Fibroblast of lung (primary cell): ENCODE results near the gene PRELP. TPM values are rescaled to one million over a fixed set of nuclear protein-coding genes. Genes with fewer than 3 reads are reported as not detected.
A peak's percentile ranks its signal among the peaks of the same experiment; 100 is the strongest.

ENCODE experiments used
- DNase-seq, 2 donors: peaks; one replicate each; pipeline versions ENCODE4 v3.0.0 to v3.0.0-alpha.2; 2010; ENCODE audit warnings: low read depth in 2 of 2
- H2AFZ ChIP-seq: 2 replicates; pipeline ENCODE4 v1.5.1; 2012; ENCODE audit warnings: low read length, control low read depth, inconsistent platforms
- H3K27ac ChIP-seq: 2 replicates; pipeline ENCODE4 v1.5.1; 2011; ENCODE audit warnings: low read length, control low read depth; ENCODE audit not compliant: insufficient read depth
- H3K27me3 ChIP-seq: 2 replicates; pipeline ENCODE4 v1.5.1; 2011; ENCODE audit warnings: mild to moderate bottlenecking, low read length; ENCODE audit not compliant: control insufficient read depth, insufficient read depth
- H3K36me3 ChIP-seq: 2 replicates; pipeline ENCODE4 v1.5.1; 2011; ENCODE audit warnings: low read length; ENCODE audit not compliant: control insufficient read depth, insufficient read depth
- H3K4me1 ChIP-seq: 2 replicates; pipeline ENCODE4 v1.5.1; 2011; ENCODE audit warnings: low read length; ENCODE audit not compliant: control insufficient read depth, insufficient read depth; ENCODE audit errors: extremely low read depth
- H3K4me2 ChIP-seq: 2 replicates; pipeline ENCODE4 v1.5.1; 2011; ENCODE audit warnings: low read length, control low read depth; ENCODE audit not compliant: insufficient read depth; ENCODE audit errors: extremely low read depth
- H3K4me3 ChIP-seq, 4 experiments: fragments of 200-600 bp in 1 of 4; sonication (generic) in 1 of 4; replicated peaks in 1 of 4; 2 replicates each; pipeline ENCODE4 v1.5.1; 2011 to 2016; ENCODE audit warnings: low read length in 4 of 4, low read depth in 3 of 4, mild to moderate bottlenecking in 3 of 4, control low read depth in 2 of 4, inconsistent platforms in 1 of 4, mixed read lengths in 1 of 4; ENCODE audit not compliant: insufficient read depth in 1 of 4; ENCODE audit errors: control extremely low read depth in 1 of 4
- H3K79me2 ChIP-seq: 2 replicates; pipeline ENCODE4 v1.5.1; 2012; ENCODE audit warnings: mild to moderate bottlenecking, low read length, inconsistent platforms; ENCODE audit not compliant: control insufficient read depth, insufficient read depth
- H3K9ac ChIP-seq: 2 replicates; pipeline ENCODE4 v1.5.1; 2011; ENCODE audit warnings: mild to moderate bottlenecking, low read length, control low read depth; ENCODE audit not compliant: insufficient read depth
- H3K9me3 ChIP-seq: 2 replicates; pipeline ENCODE4 v1.5.1; 2012; ENCODE audit warnings: low read depth, low read length; ENCODE audit not compliant: control insufficient read depth, insufficient read depth
- H4K20me1 ChIP-seq: 2 replicates; pipeline ENCODE4 v1.5.1; 2011; ENCODE audit warnings: low read length; ENCODE audit not compliant: control insufficient read depth, insufficient read depth; ENCODE audit errors: extremely low read depth
- EZH2 ChIP-seq: IDR thresholded peaks from 2 replicates; pipeline ENCODE4 v1.5.1; 2012; ENCODE audit warnings: low read length, control low read depth, mild to moderate bottlenecking; ENCODE audit errors: missing control alignments
- polyA minus RNA-seq: library from RNA; depleted of rRNA, polyadenylated mRNA; stranded (reverse); fragments of >200 nt; gene quantifications from 2 replicates; pipeline ENCODE4 v1.2.3, GENCODE V29; 2011; ENCODE audit warnings: low replicate concordance
- polyA plus RNA-seq, 2 donors: library from polyadenylated mRNA; depleted of rRNA in 1 of 2; stranded (reverse) in 1 of 2; unstranded in 1 of 2; fragments of >200 nt; gene quantifications; 2 replicates each; pipeline ENCODE4 v1.2.1, GENCODE V29; 2011 to 2012; ENCODE audit warnings: missing spikeins in 1 of 2
- total RNA-seq: library from RNA; depleted of rRNA; stranded (reverse); fragments of >200 nt; gene quantifications from 2 replicates; pipeline ENCODE4 v1.2.1, GENCODE V29; 2014
- TF ChIP-seq, protein P1 (sequence below), 2 donors: IDR thresholded peaks in 1 of 2; conservative IDR thresholded peaks in 1 of 2; 1 replicate in 1 of 2; 2 replicates in 1 of 2; pipeline ENCODE4 v1.5.1; 2011 to 2012; ENCODE audit warnings: low read length in 2 of 2, control low read depth in 1 of 2, inconsistent platforms in 1 of 2, low read depth in 1 of 2, mild to moderate bottlenecking in 1 of 2

The PRELP gene
- total RNA-seq (4.5 and 4.9 TPM in 2 replicates), polyA plus RNA-seq (2.8 and 13.9 TPM in 2 replicates), polyA minus RNA-seq (5.6 and 37.3 TPM in 2 replicates)
- polyA plus RNA-seq (2012), result 5.7 and 39.6 TPM in 2 replicates

GRCh38 chr1:203475012-203475981 is at the start of gene PRELP:
Gene PRELP (plus strand): TSS chr1:203475806. CDS start chr1:203483185, 7,379 bp downstream.
- H3K9me3 ChIP-seq, result no peaks in the 10 kb centered on the region
- peaks cover 26% of the 10 kb centered on the region for H3K4me1 ChIP-seq
- H3K27ac ChIP-seq, result no peak within 1 kb of the TSS
- peak within 1 kb of the TSS; percentile 45 for H2AFZ ChIP-seq
- H3K36me3 ChIP-seq, result no peaks in the 10 kb centered on the region
- no peaks in the 10 kb centered on the region for H4K20me1 ChIP-seq
- H3K79me2 ChIP-seq, result no peaks in the 10 kb centered on the region
- H3K4me2 ChIP-seq, result peak within 1 kb of the TSS; percentile 83
- TF ChIP-seq EZH2, result no peak
- TF ChIP-seq, protein P1, sequence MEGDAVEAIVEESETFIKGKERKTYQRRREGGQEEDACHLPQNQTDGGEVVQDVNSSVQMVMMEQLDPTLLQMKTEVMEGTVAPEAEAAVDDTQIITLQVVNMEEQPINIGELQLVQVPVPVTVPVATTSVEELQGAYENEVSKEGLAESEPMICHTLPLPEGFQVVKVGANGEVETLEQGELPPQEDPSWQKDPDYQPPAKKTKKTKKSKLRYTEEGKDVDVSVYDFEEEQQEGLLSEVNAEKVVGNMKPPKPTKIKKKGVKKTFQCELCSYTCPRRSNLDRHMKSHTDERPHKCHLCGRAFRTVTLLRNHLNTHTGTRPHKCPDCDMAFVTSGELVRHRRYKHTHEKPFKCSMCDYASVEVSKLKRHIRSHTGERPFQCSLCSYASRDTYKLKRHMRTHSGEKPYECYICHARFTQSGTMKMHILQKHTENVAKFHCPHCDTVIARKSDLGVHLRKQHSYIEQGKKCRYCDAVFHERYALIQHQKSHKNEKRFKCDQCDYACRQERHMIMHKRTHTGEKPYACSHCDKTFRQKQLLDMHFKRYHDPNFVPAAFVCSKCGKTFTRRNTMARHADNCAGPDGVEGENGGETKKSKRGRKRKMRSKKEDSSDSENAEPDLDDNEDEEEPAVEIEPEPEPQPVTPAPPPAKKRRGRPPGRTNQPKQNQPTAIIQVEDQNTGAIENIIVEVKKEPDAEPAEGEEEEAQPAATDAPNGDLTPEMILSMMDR (conservative IDR thresholded peaks at IDR 0.05 in 1 of 2, IDR thresholded peaks at IDR 0.05 in 1 of 2; ENCODE audit: low read depth in 1 of 2, low read length in 2 of 2), result peak in 1 of 2 donors; percentile 9
- H3K27me3 ChIP-seq, result no peaks in the 10 kb centered on the region
- peak within 1 kb of the TSS; percentile 31 for H3K9ac ChIP-seq
- peak; percentile 18 to 60 for DNase-seq
- peak within 1 kb of the TSS; percentile 14 to 67 (median 28) for H3K4me3 ChIP-seq

DNA sequence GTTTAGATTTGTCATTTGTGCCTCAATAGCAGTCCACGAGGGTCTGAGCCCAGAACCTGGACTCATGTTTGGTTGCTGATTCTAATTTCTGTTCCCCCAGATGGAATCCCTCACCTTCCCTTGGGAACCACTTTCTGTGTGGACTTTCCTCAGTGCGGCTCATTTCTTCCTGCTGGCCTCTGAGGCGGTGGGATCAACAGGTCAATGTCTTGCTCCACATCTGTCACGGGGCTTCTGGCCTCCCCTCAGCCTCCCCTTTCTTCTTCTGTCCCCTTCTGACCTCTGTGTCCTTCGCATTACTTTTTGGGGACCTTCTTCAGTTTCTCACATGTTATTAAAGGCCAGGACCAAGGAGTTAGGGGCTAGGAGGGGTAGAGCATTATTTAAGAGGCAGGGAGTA is 49.2 kb upstream of the PRELP start:
- TF ChIP-seq EZH2, result no peak
- TF ChIP-seq, protein P1 (conservative IDR thresholded peaks at IDR 0.05 in 1 of 2, IDR thresholded peaks at IDR 0.05 in 1 of 2; ENCODE audit: low read depth in 1 of 2, low read length in 2 of 2), result no peak
- H3K9ac ChIP-seq, result no peak overlapping the region
- H3K9me3 ChIP-seq, result no peaks in the 10 kb centered on the region
- H3K36me3 ChIP-seq, result no peaks in the 10 kb centered on the region
- no peak overlapping the region for H3K4me3 ChIP-seq
- H2AFZ ChIP-seq, result no peak overlapping the region
- H3K4me2 ChIP-seq, result no peak overlapping the region
- no peaks in the 10 kb centered on the region for H3K79me2 ChIP-seq
- peaks cover 43% of the 10 kb centered on the region for H3K27me3 ChIP-seq
- no peak for DNase-seq
- no peaks in the 10 kb centered on the region for H4K20me1 ChIP-seq
- peaks cover 5% of the 10 kb centered on the region for H3K4me1 ChIP-seq
- no peak overlapping the region for H3K27ac ChIP-seq

GRCh38 chr1:203426870-203427269 is 48.7 kb upstream of the PRELP start:
- no peak overlapping the region for H3K9ac ChIP-seq
- no peak overlapping the region for H3K4me2 ChIP-seq
- H3K79me2 ChIP-seq, result no peaks in the 10 kb centered on the region
- no peaks in the 10 kb centered on the region for H3K9me3 ChIP-seq
- H3K36me3 ChIP-seq, result no peaks in the 10 kb centered on the region
- peaks cover 5% of the 10 kb centered on the region for H3K4me1 ChIP-seq
- H2AFZ ChIP-seq, result no peak overlapping the region
- TF ChIP-seq EZH2, result no peak
- TF ChIP-seq, protein P1 (conservative IDR thresholded peaks at IDR 0.05 in 1 of 2, IDR thresholded peaks at IDR 0.05 in 1 of 2; ENCODE audit: low read depth in 1 of 2, low read length in 2 of 2), result no peak
- no peak overlapping the region for H3K27ac ChIP-seq
- peaks cover 43% of the 10 kb centered on the region for H3K27me3 ChIP-seq
- no peaks in the 10 kb centered on the region for H4K20me1 ChIP-seq
- no peak for DNase-seq
- no peak overlapping the region for H3K4me3 ChIP-seq
